ENCODE results near the gene MUC5AC. TPM values are rescaled to one million over a fixed set of nuclear protein-coding genes. Genes with fewer than 3 reads are reported as not detected.

MUC5AC gene
- total and polyA plus RNA-seq, 10 donors: under 0.01 TPM; not detected in 8

DNA sequence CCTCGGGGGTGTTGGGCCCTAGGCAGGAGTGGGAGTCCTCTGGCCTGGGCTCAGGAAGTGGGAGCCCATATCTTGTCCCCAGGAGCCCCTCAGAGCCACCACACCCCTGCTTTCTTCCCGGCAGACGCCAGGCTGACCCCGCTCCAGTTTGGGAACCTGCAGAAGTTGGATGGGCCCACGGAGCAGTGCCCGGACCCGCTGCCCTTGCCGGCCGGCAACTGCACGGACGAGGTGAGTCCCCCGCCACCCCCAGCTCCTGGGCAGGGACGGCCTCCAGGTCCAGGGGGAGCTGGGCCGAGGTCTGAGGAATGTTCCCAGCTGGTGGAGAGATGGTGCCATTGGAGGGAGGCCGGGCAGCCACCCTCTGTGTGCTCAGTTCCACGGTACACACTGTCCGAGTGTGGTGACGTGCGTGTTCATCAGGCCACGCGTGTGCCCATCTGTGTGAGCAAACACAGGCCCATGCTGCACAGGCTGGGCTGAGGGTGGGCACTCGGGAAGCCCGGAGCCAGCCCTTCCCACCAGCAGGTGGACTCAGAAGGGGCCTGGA lies 69.9 kb downstream of the MUC5AC start:
- no peak for TF ChIP-seq POLR2A (IDR thresholded peaks at IDR 0.05)
- TF ChIP-seq, protein P1, sequence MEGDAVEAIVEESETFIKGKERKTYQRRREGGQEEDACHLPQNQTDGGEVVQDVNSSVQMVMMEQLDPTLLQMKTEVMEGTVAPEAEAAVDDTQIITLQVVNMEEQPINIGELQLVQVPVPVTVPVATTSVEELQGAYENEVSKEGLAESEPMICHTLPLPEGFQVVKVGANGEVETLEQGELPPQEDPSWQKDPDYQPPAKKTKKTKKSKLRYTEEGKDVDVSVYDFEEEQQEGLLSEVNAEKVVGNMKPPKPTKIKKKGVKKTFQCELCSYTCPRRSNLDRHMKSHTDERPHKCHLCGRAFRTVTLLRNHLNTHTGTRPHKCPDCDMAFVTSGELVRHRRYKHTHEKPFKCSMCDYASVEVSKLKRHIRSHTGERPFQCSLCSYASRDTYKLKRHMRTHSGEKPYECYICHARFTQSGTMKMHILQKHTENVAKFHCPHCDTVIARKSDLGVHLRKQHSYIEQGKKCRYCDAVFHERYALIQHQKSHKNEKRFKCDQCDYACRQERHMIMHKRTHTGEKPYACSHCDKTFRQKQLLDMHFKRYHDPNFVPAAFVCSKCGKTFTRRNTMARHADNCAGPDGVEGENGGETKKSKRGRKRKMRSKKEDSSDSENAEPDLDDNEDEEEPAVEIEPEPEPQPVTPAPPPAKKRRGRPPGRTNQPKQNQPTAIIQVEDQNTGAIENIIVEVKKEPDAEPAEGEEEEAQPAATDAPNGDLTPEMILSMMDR (IDR thresholded peaks at IDR 0.05 in 8 of 11, conservative IDR thresholded peaks at IDR 0.05 in 3 of 11): no peak
- TF ChIP-seq POLR2AphosphoS5 (IDR thresholded peaks at IDR 0.05): no peak
- DNase-seq: peak; percentile 64

DNA sequence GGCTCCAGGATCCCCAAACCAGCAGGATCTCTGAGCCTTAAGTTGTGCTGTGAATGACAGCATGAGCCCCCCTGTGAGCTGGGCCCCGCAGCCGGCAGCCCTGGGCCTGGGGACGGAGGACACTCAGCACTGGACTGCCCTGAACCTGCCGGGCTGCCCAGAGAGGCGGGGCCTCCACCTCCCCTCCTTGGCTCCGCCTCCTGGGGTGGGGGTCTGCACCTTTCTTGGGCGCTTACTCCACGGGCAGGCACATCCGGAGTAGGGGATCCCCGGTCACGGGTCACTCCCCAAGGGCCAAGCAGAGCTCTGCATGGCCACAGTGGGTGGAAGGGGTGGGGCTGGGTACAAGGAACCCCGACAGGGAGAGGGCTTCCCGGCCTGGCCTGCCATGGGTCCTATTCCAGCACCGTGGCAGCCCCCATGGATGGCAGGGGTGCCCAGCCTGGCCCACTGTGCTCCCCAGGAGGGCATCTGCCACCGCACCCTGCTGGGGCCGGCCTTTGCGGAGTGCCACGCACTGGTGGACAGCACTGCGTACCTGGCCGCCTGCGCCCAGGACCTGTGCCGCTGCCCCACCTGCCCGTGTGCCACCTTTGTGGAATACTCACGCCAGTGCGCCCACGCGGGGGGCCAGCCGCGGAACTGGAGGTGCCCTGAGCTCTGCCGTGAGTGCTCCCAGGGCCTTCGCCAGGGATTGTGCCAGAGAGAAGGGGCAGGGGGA lies 70.5 kb downstream of the MUC5AC start:
- Histone ChIP-seq H3K4me1 (no peaks in the 10 kb centered on the region), H3K27ac (no peak overlapping the region), H3K9me3 (no peaks in the 10 kb centered on the region), H3K4me3 (no peak overlapping the region), H3K36me3 (no peaks in the 10 kb centered on the region), H3K27me3 (replicated peaks in 1 of 7) (peaks cover 0 to 92% (median 9%) of the 10 kb centered on the region in 7 donors)
- TF ChIP-seq POLR2A (IDR thresholded peaks at IDR 0.05): no peak
- TF ChIP-seq, protein P1 (IDR thresholded peaks at IDR 0.05 in 8 of 11, conservative IDR thresholded peaks at IDR 0.05 in 3 of 11): no peak
- intact Hi-C loops (cut with DNase I; ENCODE audit: low total_unique reads): no loop called here
- 81 to 93% (median 87%) methylated on average over 9 to 31 of the region's 31 CpGs for WGBS, 5 donors
- peak; percentile 69 for DNase-seq

More for the DNA sequence above, 69.9 kb downstream of the MUC5AC start:
- Histone ChIP-seq H3K4me1 (peaks cover 0 to 3% (median 0%) of the 10 kb centered on the region in 6 donors), H3K36me3 (no peaks in the 10 kb centered on the region), H3K9me3 (no peaks in the 10 kb centered on the region), H3K27ac (no peak overlapping the region), H3K4me3 (no peak overlapping the region), H3K27me3 (replicated peaks in 1 of 7) (peaks cover 0 to 92% (median 15%) of the 10 kb centered on the region in 7 donors)
- intact Hi-C loops (cut with DNase I; ENCODE audit: low total_unique reads): no loop called here
- 78 to 91% (median 83%) methylated on average over 8 to 23 of the region's 23 CpGs for WGBS, 5 donors

DNA sequence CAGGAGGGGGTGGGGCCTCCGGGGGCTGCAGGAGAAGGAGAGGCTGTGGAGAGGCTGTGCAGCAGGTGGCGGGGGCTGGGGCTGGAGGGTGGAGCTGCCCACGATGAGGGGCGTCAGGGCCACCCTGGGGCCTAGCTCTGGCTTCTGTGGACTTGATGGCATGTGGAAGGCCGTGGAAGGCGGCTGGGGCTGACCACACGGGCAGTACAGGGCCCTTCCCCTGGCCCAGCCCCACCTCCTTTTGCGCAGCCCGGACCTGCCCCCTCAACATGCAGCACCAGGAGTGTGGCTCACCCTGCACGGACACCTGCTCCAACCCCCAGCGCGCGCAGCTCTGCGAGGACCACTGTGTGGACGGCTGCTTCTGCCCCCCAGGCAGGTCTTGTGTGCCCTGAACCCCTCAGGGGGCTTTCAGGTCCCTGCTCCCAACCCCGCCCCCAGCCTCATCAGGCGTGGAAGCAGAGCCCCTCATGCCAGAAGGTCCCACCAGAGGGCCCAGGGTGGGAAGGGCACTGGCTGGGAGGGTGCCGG lies 71.2 kb downstream of the MUC5AC start:
- no peaks in the 10 kb centered on the region for H3K4me1 ChIP-seq
- WGBS, 5 donors: 71 to 88% (median 77%) methylated on average over 7 to 18 of the region's 18 CpGs
- no peak overlapping the region for H3K27ac ChIP-seq
- peak; percentile 64 for DNase-seq
- H3K9me3 ChIP-seq: no peaks in the 10 kb centered on the region
- H3K4me3 ChIP-seq: no peak overlapping the region
- H3K36me3 ChIP-seq: no peaks in the 10 kb centered on the region
- TF ChIP-seq, protein P1 (IDR thresholded peaks at IDR 0.05 in 8 of 11, conservative IDR thresholded peaks at IDR 0.05 in 3 of 11): no peak
- TF ChIP-seq POLR2A (IDR thresholded peaks at IDR 0.05): no peak
- no peak for TF ChIP-seq POLR2AphosphoS5 (IDR thresholded peaks at IDR 0.05)
- intact Hi-C loops (cut with DNase I; ENCODE audit: low total_unique reads): no loop called here
- H3K27me3 ChIP-seq (replicated peaks in 1 of 7): peaks cover 0 to 87% (median 2%) of the 10 kb centered on the region in 7 donors

DNA sequence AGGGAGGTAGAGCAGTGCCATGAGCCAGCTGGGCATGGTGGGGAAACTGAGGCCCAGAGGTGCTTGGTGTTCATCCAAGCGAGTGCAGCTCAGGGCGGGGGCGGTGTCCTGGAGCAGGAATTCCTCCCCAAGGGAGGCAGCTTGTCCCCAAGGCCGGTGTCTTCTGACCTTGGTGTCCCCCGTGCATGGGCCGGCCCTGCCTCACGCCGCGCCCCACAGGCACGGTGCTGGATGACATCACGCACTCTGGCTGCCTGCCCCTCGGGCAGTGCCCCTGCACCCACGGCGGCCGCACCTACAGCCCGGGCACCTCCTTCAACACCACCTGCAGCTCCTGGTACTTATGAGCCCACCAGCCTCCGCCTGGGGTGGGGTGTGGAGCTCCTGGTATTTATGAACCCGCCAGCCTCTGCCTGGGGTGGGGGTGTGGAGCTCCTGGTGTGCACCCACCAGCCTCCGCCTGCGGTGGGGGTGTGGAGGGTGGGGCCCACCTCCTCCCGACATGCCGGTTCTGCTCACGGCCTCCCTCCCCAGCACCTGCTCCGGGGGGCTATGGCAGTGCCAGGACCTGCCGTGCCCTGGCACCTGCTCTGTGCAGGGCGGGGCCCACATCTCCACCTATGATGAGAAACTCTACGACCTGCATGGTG lies 71.8 kb downstream of the MUC5AC start:
- H3K9me3 ChIP-seq: no peaks in the 10 kb centered on the region
- H3K4me1 ChIP-seq: no peaks in the 10 kb centered on the region
- WGBS, 5 donors: 75 to 84% (median 81%) methylated on average over 20 to 27 of the region's 27 CpGs
- TF ChIP-seq, protein P1 (IDR thresholded peaks at IDR 0.05 in 8 of 11, conservative IDR thresholded peaks at IDR 0.05 in 3 of 11): no peak
- TF ChIP-seq POLR2AphosphoS5 (IDR thresholded peaks at IDR 0.05) (no peak), POLR2A (IDR thresholded peaks at IDR 0.05) (no peak)
- no peak overlapping the region for H3K27ac ChIP-seq
- H3K27me3 ChIP-seq (replicated peaks in 1 of 7): peaks cover 0 to 81% (median 0%) of the 10 kb centered on the region in 7 donors
- DNase-seq: peak; percentile 65
- no peaks in the 10 kb centered on the region for H3K36me3 ChIP-seq
- no peak overlapping the region for H3K4me3 ChIP-seq
- intact Hi-C loops (cut with DNase I; ENCODE audit: low total_unique reads): no loop called here
